GM10847 (cell line): ENCODE data around the gene EXTL2.

Experiments used
- POLR2A ChIP-seq: IDR thresholded peaks from 2 replicates; pipeline ENCODE4 v1.6.1; 2011; ENCODE audit not compliant: insufficient read length; ENCODE audit errors: extremely low read depth

The EXTL2 gene

DNA sequence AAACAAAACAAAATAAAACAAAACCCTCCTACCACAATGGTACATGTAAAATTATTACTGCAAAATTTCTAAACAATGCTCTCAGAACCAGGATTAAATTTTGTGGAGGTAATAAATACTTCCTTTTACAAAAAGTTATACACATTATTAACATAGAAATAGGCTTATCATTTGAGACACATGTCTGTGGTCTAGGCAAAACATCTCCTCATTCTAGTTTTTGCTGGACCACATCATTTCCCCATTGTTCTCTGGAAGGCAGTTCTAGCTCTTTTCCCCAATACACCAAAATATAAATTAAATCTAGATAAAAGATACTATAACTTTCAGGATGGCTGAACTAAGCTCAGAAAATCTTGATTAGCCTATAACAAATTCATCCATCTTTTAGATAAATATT, 18.4 kb downstream of the EXTL2 start:
- no peak for TF ChIP-seq POLR2A

DNA sequence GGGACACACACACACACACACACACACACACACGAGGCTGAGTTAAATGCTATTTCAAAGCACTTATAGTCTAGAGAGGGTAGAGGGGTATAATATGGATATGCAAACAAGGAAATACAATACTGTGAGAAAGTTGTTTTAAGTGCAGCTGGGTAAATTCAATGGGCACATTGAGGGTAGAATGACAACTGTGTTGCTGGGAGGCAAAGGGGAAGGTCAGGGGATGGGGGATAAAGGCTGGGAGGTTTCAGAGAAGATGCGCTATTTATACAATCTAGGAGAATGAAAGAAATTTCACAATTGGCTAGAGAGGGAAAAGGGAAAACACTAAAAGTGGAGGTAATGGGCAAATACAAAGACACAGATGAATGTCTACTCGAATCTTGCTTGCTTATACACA, 19.4 kb downstream of the EXTL2 start:
- no peak for TF ChIP-seq POLR2A

DNA sequence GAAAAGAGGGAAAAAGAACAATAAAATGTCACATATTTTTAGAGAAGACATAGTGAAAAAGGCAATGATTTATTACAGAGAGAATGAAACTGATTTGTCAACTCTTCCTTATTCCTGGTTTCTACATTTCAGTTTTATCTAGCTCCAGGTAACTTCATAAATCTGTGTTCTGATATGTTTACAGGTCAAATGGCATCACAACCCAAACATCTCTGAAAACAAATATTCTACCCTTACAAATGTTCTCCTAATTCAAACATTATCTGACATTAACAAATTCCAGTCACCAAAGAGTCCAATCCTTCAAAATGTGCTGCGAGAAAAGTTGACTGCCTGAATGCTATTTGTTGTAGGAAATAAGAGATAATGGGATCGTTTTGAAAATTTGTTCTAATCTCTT, 20.2 kb downstream of the EXTL2 start:
- TF ChIP-seq POLR2A, result no peak

DNA sequence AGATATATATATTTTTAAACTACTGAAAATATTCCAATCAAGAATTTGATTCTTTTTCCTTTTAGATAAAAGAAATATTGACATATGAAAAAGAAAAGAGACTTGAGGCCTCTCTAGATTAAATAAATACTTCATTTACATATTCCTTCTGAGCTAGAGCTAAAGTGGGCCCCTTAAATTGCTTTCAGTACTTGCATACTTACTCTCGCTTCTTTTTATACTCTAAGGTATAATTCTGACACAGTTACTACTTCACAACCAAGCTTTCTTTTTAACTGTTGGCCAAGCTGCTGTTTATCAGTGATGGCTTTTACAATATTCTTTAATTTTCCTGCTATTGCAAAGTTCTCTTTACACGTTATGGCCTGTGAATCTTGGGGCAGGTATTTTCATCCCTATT, 24.6 kb downstream of the EXTL2 start:
- no peak for TF ChIP-seq POLR2A

DNA sequence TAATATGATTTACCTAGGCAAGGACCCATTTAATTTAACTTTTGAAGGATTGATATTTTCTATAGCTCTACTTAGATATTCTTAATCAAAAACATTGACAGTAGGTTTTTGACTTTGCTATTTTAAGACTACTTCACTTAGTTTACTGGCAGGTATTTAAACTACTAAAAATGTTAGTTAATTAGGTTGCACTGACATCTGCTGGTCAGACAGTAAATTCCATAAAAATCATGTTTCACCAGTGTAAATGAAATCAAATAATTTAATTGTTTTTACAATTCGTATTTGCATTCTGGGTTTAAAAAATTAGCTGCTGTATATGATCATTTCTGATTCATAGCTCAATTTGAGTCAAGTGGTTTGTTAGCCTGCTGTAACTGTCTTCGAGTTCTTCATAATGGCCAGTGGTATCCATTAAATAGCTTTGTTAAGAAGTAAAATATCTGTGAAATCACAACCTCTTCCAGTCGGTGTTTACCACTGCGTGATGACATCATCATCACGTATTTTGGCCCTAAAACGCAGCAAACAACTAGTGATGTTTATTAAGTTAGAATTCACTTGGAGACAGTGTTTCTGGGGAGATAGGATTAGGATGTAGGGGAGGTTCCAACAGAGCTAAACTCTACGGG, 26.2 kb downstream of the EXTL2 start:
- no peak for TF ChIP-seq POLR2A

GRCh38 chr1:100866901-100867206, 27.8 kb downstream of the EXTL2 start:
- TF ChIP-seq POLR2A, result no peak

DNA sequence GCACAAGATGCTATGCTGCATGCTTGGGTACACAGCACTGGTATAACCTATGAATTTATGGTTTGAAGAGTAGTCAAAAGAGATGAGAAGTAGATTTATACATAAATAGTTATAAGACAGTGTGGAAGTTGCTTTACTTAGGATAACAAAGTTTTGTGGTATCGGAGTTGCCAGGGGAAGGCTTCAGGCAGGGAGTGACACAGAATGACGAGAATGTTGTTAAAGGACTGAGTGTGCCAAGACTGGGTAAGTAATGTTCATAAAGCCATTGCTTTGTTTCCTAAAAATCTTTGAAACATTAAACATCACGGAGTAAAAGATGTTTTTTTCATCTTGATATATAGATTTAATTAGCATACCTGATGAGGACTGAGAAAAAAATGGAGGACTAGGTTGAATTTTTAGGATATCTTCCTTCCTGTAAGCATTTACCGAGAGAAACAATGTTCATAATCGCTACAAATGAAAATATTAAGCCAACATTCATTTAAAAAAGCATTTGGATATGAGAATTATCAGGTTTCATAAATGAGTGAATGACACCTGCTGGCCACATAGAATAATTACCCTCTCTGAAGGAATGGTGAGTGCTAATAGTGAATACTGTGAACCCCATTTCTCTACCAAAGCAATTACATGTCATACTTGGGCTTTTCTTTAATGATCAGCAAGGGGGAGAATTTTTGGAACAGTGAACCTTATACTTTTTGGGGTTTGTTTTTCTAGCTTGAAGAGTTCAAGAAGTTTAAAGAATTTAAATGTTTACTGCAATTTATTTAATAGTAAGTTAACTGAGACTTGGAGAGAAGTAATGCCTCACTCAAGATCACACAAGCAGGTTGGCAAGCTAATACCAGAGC, 28.4 kb downstream of the EXTL2 start:
- TF ChIP-seq POLR2A, result no peak

DNA sequence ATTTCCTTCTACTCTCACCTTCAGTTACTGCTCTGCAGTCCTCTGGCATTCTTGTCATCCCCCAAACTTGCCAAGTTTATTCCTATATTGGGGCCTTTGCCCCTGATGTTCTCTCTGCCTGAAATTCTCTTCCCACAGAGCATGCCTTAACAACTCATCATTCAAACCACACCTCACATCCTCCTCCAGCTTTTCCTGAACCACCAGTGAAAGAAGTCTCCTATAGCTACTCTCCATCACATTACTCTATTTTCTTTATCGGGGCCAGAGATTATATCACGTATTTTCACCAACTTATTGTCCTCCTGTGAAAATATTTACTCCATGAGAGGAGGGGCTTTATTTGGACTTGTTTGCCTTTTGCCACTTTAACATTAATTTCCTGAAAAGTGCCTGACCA, 32.1 kb downstream of the EXTL2 start:
- TF ChIP-seq POLR2A, result no peak

GRCh38 chr1:100861379-100861778, 33.3 kb downstream of the EXTL2 start:
- no peak for TF ChIP-seq POLR2A

- TF ChIP-seq POLR2A, result no peak
Measured at GRCh38 chr1:100860397-100860991, 34.1 kb downstream of the EXTL2 start.

DNA sequence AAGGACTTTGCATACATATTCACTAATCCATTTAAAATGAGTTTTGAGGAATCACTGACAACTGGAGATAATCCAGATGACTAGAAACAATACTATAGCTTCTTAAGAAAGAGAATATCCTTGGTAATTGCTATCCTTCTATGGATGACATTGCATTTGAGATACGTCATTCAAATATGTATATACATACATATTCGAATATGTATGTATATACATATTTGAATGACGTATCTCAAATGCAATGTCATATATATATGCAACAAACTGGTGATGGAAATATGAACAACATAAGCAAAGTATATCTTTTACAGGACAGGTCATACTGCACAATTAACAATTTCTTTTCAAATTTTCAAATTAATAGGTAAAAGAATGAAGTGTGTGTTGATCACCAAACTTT, 41.7 kb downstream of the EXTL2 start:
- no peak for TF ChIP-seq POLR2A

DNA sequence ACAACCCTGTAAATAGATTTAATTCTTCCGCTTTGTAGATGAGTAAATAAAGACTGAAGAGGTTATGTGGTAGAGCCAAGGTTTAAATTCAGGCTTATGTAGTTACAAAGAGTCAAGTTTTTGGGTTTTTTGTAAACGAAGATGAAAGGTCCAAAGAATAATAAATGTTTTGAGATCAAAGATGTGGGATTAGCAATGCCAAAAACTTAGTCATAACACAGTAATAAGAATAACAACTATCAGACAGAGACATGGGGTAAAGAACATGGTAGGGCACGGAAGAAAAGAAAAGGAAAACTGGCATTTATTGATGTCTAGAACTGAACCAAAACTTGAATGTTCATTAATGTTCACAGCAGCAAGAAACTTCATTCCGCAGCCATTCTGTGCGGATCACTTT, 42.9 kb downstream of the EXTL2 start:
- TF ChIP-seq POLR2A, result no peak

- TF ChIP-seq POLR2A, result no peak
Measured at GRCh38 chr1:100847361-100848082, 47.1 kb downstream of the EXTL2 start.

- no peak for TF ChIP-seq POLR2A
Measured at GRCh38 chr1:100835866-100836842, 58.5 kb downstream of the EXTL2 start.
